Activated CD8-positive, alpha-beta memory T cell treated with anti-CD3 and anti-CD28 coated beads, Interleukin-2, amount 10 ng/mL, durations not matched to agents 7 days and 5 days (primary cell): ENCODE results near the gene HNF1A. TPM values are rescaled to one million over a fixed set of nuclear protein-coding genes. Genes with fewer than 3 reads are reported as not detected.

ENCODE experiments used
- ATAC-seq: fragments of 150-1000 bp; cut with Tn5 transposase; one replicate; pipeline ENCODE4 v1.10.0; 2021; ENCODE audit warnings: moderate library complexity
- CTCF ChIA-PET: fragments of 350-600 bp; sonication (Branson Sonifier 250); formaldehyde crosslinking; loops from one replicate; lab custom pipeline; 2021; ENCODE audit warnings: antibody characterized with exemption; lab: Charles Lee
- DNase-seq: peaks from one replicate; pipeline ENCODE4 v3.0.0-alpha.2; 2020
- H3K27ac Mint-ChIP-seq: one replicate; pipeline ENCODE4 v1.8.0; 2021; ENCODE audit warnings: mild to moderate bottlenecking, mixed read lengths
- H3K27me3 Mint-ChIP-seq: one replicate; pipeline ENCODE4 v1.8.0; 2021; ENCODE audit warnings: mixed read lengths
- H3K36me3 Mint-ChIP-seq: one replicate; pipeline ENCODE4 v1.8.0; 2021; ENCODE audit warnings: mild to moderate bottlenecking, mixed read lengths
- H3K4me1 Mint-ChIP-seq: one replicate; pipeline ENCODE4 v1.8.0; 2021; ENCODE audit warnings: mixed read lengths
- H3K4me3 Mint-ChIP-seq: one replicate; pipeline ENCODE4 v1.8.0; 2021; ENCODE audit warnings: mild to moderate bottlenecking, moderate library complexity, mixed read lengths
- H3K9me3 Mint-ChIP-seq: one replicate; pipeline ENCODE4 v1.8.0; 2022; ENCODE audit warnings: low read depth, mixed read lengths
- total RNA-seq, 2 experiments: library from RNA; stranded (reverse); gene quantifications; one replicate each; pipeline ENCODE4 v1.2.3, GENCODE V29; 2021

The HNF1A gene
- not detected for total RNA-seq

DNA sequence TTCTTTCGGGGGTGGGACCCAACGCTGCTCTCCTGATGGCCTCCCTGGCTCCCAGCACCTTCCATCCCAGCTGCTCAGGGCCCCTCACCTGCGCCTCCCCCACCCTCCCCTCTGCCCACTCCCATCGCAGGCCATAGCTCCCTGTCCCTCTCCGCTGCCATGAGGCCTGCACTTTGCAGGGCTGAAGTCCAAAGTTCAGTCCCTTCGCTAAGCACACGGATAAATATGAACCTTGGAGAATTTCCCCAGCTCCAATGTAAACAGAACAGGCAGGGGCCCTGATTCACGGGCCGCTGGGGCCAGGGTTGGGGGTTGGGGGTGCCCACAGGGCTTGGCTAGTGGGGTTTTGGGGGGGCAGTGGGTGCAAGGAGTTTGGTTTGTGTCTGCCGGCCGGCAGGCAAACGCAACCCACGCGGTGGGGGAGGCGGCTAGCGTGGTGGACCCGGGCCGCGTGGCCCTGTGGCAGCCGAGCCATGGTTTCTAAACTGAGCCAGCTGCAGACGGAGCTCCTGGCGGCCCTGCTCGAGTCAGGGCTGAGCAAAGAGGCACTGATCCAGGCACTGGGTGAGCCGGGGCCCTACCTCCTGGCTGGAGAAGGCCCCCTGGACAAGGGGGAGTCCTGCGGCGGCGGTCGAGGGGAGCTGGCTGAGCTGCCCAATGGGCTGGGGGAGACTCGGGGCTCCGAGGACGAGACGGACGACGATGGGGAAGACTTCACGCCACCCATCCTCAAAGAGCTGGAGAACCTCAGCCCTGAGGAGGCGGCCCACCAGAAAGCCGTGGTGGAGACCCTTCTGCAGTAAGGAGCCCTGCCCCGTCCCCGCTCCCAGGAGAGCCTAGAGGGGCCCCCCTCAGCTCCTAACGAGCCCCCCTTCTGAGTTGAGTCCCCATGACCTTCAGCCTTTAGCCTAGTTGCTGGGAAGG lies at the start of gene HNF1A:
Gene HNF1A, plus strand, starts transcription at position 248 of the 924 bp plus-strand sequence. Its CDS starts 226 bp downstream, at position 474.
- Mint-ChIP-seq H3K9me3 (no peaks in the 10 kb centered on the region), H3K36me3 (no peaks in the 10 kb centered on the region), H3K4me3 (no peak within 1 kb of the TSS), H3K27ac (no peak within 1 kb of the TSS), H3K4me1 (peaks cover 5% of the 10 kb centered on the region), H3K27me3 (no peaks in the 10 kb centered on the region)
- CTCF ChIA-PET = interaction anchor here (0.6 to 1.1 kb wide), 2 partner anchors 77 to 117 kb away, joined by 4 read pairs; no protein-coding TSS in a partner anchor
- DNase-seq (no peak), ATAC-seq (no peak)

DNA sequence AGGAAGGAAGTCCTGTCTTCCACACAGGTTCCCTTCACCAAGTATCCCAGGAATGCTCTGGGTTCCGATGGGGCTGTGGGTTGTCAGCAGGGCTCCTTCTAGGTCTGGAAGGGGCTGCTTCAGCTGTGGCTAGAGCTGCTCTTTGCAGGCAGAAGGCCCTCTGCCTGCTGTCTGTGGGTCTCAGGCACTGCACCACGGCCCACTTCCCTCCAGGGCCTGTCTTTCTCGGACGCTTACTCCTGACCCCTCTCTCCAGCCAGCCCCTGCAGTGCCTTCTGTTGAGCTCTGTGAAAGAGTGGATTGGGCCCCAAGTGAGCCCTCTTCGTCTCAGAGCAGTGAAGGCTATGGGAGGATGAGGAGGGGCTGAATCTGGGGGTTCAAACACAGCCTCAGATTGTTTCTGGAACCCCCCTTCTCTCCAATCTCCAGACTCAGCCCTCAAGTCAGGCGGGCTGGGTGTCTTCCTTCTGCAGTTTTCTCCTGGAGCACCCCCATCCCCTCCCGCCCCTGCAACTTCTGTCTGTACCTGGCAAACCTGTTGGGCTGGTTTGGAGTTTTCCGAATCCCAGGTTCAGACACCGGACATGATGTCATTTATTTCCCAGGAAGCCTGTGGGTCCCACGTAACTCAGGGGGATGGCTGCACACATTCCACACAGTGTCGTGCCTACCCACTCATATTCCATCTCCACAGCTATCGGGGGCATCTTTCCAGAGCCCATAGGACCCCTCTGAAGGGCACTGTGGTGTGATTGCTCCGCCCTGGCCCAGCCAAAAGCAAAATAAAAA lies 49.3 kb upstream of the HNF1A start:
- H3K4me3 Mint-ChIP-seq = no peak overlapping the region
- H3K27ac Mint-ChIP-seq = no peak overlapping the region
- CTCF ChIA-PET = no interaction called here
- DNase-seq (no peak), ATAC-seq (no peak)
- no peaks in the 10 kb centered on the region for H3K36me3 Mint-ChIP-seq
- peaks cover 6% of the 10 kb centered on the region for H3K27me3 Mint-ChIP-seq
- H3K9me3 Mint-ChIP-seq = no peaks in the 10 kb centered on the region
- peaks cover 2% of the 10 kb centered on the region for H3K4me1 Mint-ChIP-seq

GRCh38 chr12:120930032-120930431 lies 48.3 kb upstream of the HNF1A start:
- no peak overlapping the region for H3K27ac Mint-ChIP-seq
- no peak overlapping the region for H3K4me3 Mint-ChIP-seq
- DNase-seq = no peak
- no peaks in the 10 kb centered on the region for H3K36me3 Mint-ChIP-seq
- H3K27me3 Mint-ChIP-seq = peaks cover 6% of the 10 kb centered on the region
- H3K9me3 Mint-ChIP-seq = no peaks in the 10 kb centered on the region
- peaks cover 2% of the 10 kb centered on the region for H3K4me1 Mint-ChIP-seq
- ATAC-seq = no peak
- CTCF ChIA-PET = no interaction called here

GRCh38 chr12:120932058-120932457 lies 46.3 kb upstream of the HNF1A start:
- Mint-ChIP-seq H3K27ac (no peak overlapping the region), H3K27me3 (peaks cover 6% of the 10 kb centered on the region), H3K36me3 (no peaks in the 10 kb centered on the region), H3K9me3 (no peaks in the 10 kb centered on the region), H3K4me1 (peaks cover 2% of the 10 kb centered on the region), H3K4me3 (no peak overlapping the region)
- DNase-seq (no peak), ATAC-seq (no peak)
- CTCF ChIA-PET = no interaction called here

- Mint-ChIP-seq H3K36me3 (no peaks in the 10 kb centered on the region), H3K27ac (no peak overlapping the region), H3K4me1 (peaks cover 2% of the 10 kb centered on the region), H3K27me3 (peaks cover 6% of the 10 kb centered on the region), H3K4me3 (no peak overlapping the region), H3K9me3 (no peaks in the 10 kb centered on the region)
- no peak for DNase-seq
- ATAC-seq = no peak
- CTCF ChIA-PET = interaction anchor here (1.4 kb wide), 2 partner anchors 39 to 54 kb away, joined by 3 to 6 read pairs; no protein-coding TSS in a partner anchor
Observed at GRCh38 chr12:120932956-120933526, 45.3 kb upstream of the HNF1A start.

DNA sequence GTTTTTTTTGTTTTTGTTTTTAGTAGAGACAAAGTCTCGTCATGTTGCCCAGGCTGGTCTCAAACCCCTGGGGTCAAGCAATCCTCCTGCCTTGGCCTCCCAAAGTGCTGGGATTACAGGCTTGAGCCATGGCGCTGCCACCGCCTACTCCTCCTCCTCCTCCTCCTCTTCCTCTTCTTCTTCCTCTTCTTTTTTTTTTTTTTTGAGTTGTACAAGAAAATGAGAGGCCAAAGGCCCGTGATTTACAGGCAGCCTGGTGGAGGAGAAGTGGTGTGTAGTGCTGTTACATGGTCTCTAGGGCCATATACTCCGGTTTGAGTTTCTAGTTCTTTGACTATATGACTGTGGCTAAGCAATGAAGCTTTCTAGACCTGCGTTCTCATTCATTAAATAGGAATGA lies 44.6 kb upstream of the HNF1A start:
- DNase-seq = no peak
- H3K27ac Mint-ChIP-seq = no peak overlapping the region
- CTCF ChIA-PET = interaction anchor here (1.4 kb wide), 2 partner anchors 38 to 55 kb away, joined by 3 to 6 read pairs; no protein-coding TSS in a partner anchor

DNA sequence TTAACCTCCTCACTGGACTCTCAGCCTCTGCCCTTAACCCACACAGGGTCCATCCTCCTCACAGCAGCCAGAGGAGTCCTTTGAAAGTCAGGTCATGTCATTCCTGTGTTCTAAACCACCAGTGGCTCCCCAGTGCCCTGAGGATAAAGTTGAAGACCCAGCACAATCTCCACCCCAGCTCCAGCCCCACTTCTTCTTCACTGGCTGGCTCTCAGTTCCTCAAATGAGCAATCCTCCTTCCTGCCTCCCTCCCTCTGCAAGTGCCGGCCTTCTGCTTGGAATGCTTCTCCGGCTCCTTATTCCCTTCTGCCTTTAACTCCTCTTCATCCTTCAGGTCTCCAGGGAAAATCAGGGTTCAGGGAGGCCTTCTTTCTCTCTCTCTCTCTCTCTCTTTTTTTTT lies 42.1 kb upstream of the HNF1A start:
- H3K27me3 Mint-ChIP-seq = peaks cover 12% of the 10 kb centered on the region
- CTCF ChIA-PET = interaction anchor here (0.6 kb wide), 1 partner anchor 173 kb away, joined by 3 read pairs; no protein-coding TSS in a partner anchor

More for the DNA sequence above, 44.6 kb upstream of the HNF1A start:
- peaks cover 8% of the 10 kb centered on the region for H3K27me3 Mint-ChIP-seq
- peaks cover 2% of the 10 kb centered on the region for H3K4me1 Mint-ChIP-seq
- H3K9me3 Mint-ChIP-seq = no peaks in the 10 kb centered on the region
- ATAC-seq = no peak
- no peak overlapping the region for H3K4me3 Mint-ChIP-seq
- H3K36me3 Mint-ChIP-seq = no peaks in the 10 kb centered on the region

GRCh38 chr12:120938496-120938895 lies 39.8 kb upstream of the HNF1A start:
- CTCF ChIA-PET = interaction anchor here (0.6 to 2.1 kb wide), 4 partner anchors 12 to 256 kb away, joined by 3 to 6 read pairs (median 4); no protein-coding TSS in a partner anchor
- ATAC-seq = no peak
- DNase-seq = no peak
- Mint-ChIP-seq H3K27me3 (peaks cover 7% of the 10 kb centered on the region), H3K36me3 (no peaks in the 10 kb centered on the region), H3K27ac (no peak overlapping the region), H3K4me3 (no peak overlapping the region), H3K4me1 (no peaks in the 10 kb centered on the region), H3K9me3 (no peaks in the 10 kb centered on the region)

More for the DNA sequence above, 42.1 kb upstream of the HNF1A start:
- ATAC-seq (no peak), DNase-seq (no peak)
- H3K9me3 Mint-ChIP-seq = no peaks in the 10 kb centered on the region
- H3K4me3 Mint-ChIP-seq = no peak overlapping the region
- peaks cover 2% of the 10 kb centered on the region for H3K4me1 Mint-ChIP-seq
- H3K27ac Mint-ChIP-seq = no peak overlapping the region
- H3K36me3 Mint-ChIP-seq = no peaks in the 10 kb centered on the region

- Mint-ChIP-seq H3K4me3 (no peak overlapping the region), H3K9me3 (no peaks in the 10 kb centered on the region)
- no peak for ATAC-seq
Observed at GRCh38 chr12:120939523-120939922, 38.8 kb upstream of the HNF1A start.

GRCh38 chr12:120940006-120940405 lies 38.3 kb upstream of the HNF1A start:
- no peak overlapping the region for H3K27ac Mint-ChIP-seq
- H3K36me3 Mint-ChIP-seq = no peaks in the 10 kb centered on the region
- H3K9me3 Mint-ChIP-seq = no peaks in the 10 kb centered on the region

More at GRCh38 chr12:120939523-120939922, 38.8 kb upstream of the HNF1A start:
- Mint-ChIP-seq H3K36me3 (no peaks in the 10 kb centered on the region), H3K27me3 (peaks cover 6% of the 10 kb centered on the region), H3K4me1 (peaks cover 1% of the 10 kb centered on the region), H3K27ac (no peak overlapping the region)
- DNase-seq = no peak
- CTCF ChIA-PET = interaction anchor here (1.0 to 2.1 kb wide), 6 partner anchors 9 to 305 kb away, joined by 3 to 6 read pairs (median 3); no protein-coding TSS in a partner anchor

DNA sequence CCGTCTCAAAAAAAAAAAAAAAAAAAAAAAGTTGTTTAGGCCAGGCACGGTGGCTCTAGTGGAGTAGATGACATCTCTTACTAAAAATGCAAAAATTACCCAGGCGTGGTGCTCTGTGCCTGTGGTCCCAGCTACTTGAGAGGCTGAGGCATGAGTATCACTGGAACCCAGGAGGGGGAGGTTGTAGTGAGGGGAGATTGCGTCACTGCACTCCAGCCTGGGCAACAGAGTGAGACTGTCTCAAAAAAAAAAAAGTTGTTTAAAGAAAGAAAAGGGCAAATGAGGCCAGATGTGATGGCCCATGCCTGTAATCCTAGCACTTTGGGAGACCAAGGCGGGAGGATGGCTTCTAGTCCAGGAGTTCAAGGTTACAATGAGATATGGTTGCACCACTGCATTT lies 37.5 kb upstream of the HNF1A start:
- Mint-ChIP-seq H3K4me3 (no peak overlapping the region), H3K27ac (no peak overlapping the region), H3K36me3 (peaks cover 1% of the 10 kb centered on the region), H3K9me3 (peaks cover 1% of the 10 kb centered on the region), H3K27me3 (peaks cover 6% of the 10 kb centered on the region), H3K4me1 (peaks cover 4% of the 10 kb centered on the region)
- DNase-seq (no peak), ATAC-seq (no peak)
- CTCF ChIA-PET = interaction anchor here (0.6 to 1.4 kb wide), 3 partner anchors 95 to 292 kb away, joined by 3 read pairs; no protein-coding TSS in a partner anchor

More at GRCh38 chr12:120940006-120940405, 38.3 kb upstream of the HNF1A start:
- no peak for DNase-seq
- Mint-ChIP-seq H3K4me3 (no peak overlapping the region), H3K4me1 (peaks cover 4% of the 10 kb centered on the region), H3K27me3 (peaks cover 6% of the 10 kb centered on the region)
- ATAC-seq = no peak
- CTCF ChIA-PET = interaction anchor here (1.0 to 2.1 kb wide), 5 partner anchors 9 to 305 kb away, joined by 3 to 6 read pairs (median 3); no protein-coding TSS in a partner anchor

- Mint-ChIP-seq H3K36me3 (peaks cover 1% of the 10 kb centered on the region), H3K9me3 (peaks cover 1% of the 10 kb centered on the region), H3K27me3 (peaks cover 6% of the 10 kb centered on the region), H3K4me3 (no peak overlapping the region), H3K27ac (no peak overlapping the region), H3K4me1 (peaks cover 4% of the 10 kb centered on the region)
- no peak for ATAC-seq
- CTCF ChIA-PET = no interaction called here
- no peak for DNase-seq
Observed at GRCh38 chr12:120941412-120941811, 36.9 kb upstream of the HNF1A start.
